GM11168 (cell line): ENCODE results near the gene ATP10D.

Experiments
- in situ Hi-C: fragments of 300-500 bp; cut with MboI; formaldehyde crosslinking; loops from one replicate; pipeline ENCODE4 v1.12.0; 2022; ENCODE audit warnings: low sequenced_read_pairs; ENCODE audit not compliant: unreplicated experiment

The ATP10D gene

DNA sequence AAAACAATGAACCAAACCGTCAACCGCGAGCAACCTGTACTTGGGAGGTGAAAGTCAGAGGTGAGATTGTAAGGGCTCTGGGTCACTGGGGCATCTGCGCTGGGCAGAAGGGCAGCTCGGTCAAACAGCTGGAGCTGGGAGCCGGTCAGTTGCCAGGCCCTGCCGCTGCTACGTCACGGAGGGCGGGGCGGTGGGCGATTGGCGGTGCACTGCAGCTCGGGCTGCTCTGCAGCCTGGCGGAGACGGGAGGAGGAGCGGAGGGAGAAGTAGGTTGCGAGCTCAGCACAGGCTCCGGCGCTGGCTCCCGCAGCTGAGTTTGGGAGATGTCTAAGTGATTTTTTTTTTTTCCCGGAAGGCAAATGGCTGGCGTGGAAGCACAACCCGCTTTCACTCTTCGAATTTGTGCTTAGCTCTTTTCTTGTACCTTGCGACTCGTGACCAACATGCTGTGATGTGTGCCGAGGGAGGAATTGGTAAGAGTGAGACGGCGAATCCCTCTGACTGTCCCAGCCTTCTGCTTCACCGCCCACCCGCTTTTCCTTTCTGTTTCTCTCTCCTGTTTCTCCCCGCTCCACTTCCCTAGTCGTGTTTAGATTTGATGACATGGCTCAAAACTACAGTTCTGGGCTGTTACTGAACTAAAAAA lies at the start of gene ATP10D:
Gene ATP10D, plus strand, starts transcription at position 229 of the 646 bp plus-strand sequence. CDS start 27,266 bp downstream, outside the sequence.
- in situ Hi-C loops, result no loop called here

DNA sequence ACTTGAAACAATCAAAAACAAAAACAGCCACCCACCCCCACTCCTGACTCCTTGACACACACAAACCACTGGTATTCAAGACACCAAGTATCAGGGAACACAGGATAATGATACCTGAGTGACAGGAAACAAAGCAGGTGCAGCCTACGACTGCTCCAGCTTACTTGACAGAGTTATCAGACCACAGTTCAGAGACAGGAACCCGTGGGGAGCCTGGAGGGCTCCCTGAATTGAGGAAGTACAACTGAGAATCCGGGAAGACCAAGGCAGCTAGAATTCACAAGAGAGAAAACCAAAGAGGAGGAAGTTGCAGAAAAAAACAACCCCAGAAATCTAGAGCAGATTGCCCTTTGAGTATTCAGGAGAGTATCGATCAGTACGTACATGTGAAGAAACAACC lies 42.1 kb upstream of the ATP10D start:
- in situ Hi-C loops, result no loop called here

DNA sequence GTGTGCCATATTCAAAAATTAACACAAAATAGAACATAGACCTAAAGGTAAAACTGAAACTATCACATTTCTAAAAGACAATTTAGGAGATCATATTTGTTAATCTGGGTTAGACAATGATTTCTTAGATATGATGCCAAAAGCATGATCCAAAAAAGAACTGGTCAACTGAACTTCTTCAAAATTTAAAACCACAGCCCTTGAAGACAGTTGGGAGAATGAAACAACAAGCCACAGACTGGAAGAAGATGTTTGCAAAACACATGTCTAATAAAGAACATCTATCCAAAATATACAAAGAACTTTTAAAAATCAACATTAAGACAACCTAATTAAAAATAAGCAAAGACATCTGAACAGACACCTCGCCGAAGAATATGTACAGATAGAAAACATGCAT lies 41.0 kb upstream of the ATP10D start:
- in situ Hi-C loops, result no loop called here

DNA sequence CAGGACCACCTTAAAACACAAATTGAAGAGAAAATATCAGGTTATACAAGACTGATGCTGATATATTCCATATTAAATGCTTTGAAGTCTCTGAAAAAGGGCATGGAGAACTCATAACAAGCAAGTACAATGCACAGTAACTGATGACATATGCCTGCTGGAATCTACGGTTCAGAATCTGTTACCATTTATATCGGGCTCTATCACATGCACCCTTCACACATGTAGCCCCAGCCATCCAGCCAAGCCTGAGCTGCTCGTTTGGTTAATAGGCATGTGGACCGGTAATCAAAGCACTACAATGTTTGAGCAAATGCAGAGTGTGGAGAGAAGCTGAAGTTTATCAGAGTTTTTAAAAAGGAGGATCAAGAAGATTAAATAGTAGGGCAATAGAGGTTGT lies 33.4 kb upstream of the ATP10D start:
- in situ Hi-C loops, result no loop called here

DNA sequence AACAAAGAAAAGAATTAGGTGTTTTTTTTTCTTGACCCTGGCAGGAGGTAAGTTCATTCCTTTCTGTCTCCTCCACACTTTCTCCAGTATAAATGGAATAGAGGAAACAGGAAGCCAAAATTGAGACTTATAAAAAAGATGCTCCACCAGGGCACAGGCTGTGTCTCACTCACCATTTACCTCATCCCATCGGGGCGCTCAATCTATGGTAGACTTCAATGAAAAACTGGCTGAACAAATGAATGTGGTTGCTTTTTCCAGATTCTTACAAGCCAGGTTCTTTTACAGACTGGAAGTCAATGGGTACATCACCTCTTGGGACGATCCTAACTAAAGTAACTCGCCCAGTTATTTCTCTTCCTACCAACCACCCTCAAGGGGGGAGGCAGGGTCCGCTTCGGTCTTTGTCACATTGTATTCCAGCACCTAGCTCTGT lies 22.3 kb upstream of the ATP10D start:
- in situ Hi-C loops, result no loop called here

DNA sequence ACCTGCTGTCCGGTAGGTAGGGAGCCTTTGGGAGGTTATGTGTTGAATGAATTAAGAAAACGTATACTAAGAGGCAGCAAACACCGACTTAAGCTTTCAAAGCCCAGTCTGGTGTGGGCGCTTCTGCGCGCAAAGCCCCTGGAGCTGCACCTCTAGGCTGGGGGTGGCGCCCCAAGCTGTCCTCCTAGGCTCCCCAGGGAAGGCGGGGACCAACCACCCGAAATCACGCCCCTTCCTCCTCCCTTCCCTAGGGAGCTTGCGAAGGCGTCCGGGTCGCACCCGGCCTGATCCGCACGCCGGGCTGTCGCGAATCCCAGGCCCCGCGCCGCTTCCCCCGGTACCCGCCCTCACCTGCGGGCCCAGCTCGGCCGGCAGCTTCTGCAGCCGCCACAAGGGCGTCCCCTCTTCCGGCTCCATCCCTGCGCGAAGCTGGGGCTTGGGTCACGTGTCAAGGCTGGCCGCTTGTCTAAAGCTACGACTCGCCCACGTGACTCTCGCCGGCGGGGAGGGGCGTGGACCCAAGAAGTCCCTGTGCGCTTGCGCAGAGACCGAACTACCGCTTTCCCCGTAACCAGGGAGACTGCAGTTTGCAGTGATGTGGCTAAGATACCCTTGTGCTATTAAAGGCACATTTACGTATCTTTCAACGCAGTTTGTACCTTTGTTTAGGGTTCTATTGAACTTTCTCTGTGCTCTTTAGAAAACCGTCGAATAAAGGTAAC lies 21.7 kb upstream of the ATP10D start, which contains the start of gene COMMD8:
Gene COMMD8, minus strand, starts transcription at position 468 of the 722 bp plus-strand sequence. Its CDS starts 51 bp downstream, at position 417.
- in situ Hi-C loops, result no loop called here

DNA sequence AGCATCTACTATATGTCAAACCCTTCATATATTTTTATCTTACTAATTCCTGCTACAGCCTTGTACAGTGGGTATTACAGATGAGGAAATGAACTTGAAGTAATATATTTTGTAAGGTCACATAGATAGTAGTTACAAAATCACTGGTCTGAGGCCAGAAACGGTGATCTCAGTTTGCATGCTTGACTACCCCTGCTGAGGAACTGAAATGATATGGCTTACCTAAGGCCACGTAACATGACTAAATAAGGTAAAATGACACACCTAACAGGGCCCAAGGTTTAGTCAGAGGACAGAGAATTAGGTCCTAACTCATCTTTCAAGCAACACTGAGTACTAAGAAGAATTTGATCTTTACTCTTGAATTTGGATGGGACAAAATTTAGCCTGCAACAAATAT lies 20.1 kb upstream of the ATP10D start:
- in situ Hi-C loops, result no loop called here

DNA sequence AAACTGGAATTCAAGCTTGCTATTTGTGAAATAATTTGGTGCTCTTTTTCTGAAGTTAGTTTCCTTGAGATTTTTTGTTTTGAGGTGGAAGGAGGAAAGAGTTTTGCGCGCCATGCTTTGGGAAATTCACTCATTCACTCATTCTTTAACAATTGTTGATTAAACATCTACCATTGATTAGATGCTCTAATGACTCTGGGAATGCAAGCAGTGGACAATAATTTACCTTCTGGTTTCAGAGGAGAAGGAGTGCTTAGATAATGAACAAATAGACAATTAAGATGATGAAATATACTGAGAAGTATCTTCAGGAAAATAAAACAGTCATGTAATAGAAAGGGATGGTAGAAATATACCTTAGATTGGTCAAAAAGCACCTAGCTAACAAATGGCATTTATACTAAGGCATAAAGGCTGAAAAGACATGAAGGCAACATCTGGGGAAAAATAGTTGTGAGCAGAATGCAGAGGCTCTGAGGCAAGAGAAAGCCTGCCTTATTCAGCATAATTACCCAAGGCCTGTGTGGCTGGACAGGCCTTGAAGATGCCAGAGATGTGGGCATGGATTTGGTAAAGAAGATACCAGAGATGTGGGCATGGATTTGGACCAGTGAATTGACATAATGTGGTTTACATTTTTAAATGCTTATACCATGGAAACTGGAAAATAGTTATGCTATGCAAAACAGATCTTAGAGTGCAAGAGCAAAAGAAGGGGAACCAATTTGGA lies 18.9 kb upstream of the ATP10D start:
- in situ Hi-C loops, result no loop called here

DNA sequence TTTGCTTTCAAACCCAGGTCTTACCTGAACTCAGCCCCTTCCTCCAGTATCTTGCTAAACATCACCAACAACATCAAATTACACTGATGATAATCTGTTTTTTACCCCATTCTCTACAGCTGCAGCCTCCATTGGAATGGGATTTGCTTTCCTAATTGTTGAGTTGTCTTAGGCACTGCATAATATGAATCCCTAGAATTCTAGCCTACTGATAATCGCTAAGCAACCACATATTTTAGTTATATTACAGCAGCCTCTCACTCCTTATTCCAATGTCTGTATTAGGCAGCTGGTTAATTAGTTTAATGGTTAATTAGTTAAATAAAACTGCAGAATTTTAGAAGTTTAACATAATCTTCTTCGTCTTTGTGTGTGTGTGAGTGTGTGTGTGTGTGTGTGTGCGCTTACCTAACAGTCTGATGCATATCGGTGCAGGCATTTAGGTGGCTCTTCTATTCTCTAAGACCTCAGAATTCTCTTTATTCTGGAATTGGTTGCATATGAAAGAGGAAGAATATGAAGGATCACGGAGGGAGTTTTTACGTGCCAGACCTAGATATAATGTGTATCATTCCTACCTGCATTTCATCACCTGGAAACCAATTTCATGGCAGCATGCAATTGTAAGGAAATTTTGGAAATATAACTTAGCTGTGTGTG lies 16.2 kb upstream of the ATP10D start:
- in situ Hi-C loops, result no loop called here

DNA sequence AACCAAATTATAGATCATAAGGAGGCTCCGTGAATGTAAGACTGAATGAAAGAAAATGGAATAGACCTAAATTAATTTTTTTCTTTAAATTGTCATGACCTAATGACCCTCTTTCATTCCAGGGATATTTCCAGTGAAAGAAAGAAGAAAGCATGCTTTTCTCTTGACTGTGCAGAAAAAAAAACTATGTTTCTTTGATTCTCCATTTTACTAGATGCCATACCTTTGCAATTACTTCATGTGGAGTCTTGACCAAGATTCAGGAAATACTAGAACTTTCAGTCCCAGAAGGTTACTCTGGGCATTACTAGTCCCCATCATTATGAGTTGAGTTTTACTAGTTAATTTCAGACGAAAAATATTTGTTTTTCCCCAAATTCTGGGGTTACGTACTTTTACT lies 15.1 kb upstream of the ATP10D start:
- in situ Hi-C loops, result no loop called here

DNA sequence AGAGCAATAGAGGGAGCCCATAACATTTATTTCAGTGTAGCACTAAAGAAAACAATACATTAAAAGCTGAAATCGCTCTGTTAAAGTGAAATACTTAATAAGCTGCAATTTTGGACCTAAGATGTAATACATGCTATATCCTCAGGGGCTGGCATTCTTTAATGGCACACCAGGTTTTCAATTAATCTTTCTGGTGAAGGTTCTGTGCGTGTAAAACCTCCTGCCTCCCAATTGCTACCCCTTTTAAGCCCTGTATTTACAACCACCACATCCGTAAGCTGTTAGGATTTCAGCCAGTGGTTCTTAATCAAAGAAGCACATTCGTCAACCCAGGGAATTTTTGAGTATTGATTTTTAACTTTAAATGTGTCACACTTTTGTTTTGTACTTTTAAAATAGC lies 14.0 kb upstream of the ATP10D start:
- in situ Hi-C loops, result no loop called here

DNA sequence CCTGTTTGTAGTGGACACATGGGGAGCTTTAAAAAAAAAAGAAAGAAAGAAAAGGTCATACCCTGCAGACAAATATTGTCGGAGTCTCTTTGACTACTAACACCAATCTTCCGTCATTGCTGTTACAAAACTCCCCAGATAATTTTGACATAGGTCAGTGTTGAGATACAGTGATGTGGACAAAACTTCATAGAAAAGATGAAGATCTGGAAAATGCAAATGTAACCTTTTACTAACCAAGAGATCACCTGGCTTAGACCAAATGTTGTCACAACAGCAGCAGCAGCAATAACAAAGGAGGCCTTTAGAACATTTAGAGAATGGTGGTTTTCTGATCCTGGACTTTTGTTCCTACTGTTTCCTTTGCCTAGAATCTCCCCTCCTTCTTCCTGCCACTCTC lies 13.5 kb upstream of the ATP10D start:
- in situ Hi-C loops, result no loop called here

DNA sequence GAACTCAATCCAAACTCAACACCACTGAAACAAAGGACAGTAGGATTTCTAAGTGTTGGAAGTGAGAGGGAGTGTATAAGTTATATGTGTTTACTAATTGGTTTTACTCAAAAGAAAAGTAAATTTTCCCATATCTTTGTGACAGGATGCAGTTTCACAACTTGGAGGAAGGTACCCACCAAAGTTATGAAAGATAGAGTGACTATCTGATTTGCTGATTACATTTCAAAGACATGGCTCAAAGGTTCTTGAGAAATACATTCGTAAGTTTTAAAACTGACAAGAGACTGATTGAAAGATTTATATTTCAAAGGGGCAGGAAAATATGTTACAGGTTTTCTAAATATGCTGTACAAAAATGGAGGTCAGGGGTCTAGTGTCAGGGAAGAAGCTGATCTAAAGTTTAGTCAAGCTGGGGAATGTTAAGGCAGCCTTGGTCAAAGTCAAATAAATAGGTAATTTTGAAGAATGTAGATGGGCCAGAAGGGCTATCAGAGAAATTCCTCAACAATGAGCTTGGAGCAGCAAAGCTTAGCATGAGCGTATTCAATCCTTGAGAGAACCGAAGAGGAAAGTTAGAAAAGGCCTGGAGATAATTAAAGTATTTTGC lies 11.8 kb upstream of the ATP10D start:
- in situ Hi-C loops, result no loop called here

DNA sequence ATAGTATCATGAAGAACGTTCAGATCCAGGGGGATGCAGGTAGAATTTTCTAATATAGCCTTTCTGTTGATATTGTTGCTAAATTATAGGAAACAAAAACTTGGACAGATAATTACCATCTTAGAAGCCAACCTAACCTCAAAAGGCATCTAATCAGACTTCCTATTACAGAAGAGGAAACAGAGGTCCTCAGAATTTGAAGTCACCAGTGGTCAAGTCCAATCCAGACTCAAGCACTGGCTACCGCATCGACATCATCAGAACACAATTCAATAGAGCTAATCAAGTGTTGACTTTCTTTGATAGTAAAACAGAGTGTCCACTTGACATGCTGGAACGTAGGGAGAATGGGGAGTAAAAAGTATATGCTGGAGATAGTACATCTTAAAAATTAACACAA lies 10.3 kb upstream of the ATP10D start:
- in situ Hi-C loops, result no loop called here

DNA sequence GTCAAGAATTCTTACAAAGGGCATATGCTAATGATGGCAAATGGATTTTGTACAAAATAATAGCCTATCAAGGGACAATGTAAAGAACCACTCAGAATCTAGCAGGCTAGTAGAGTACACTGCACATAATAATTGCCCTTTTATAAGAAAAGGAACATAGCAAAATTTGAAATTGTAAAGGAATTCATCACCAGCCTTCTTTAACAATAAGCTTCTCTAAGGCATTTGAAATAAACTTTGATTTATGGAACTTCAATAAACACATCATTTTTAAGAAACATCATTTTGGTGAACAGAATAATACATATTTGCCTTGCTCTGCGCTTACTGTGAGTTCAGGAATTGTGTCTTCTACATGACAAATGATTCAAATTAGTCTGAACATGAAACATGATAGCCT lies 9.7 kb upstream of the ATP10D start:
- in situ Hi-C loops, result no loop called here

DNA sequence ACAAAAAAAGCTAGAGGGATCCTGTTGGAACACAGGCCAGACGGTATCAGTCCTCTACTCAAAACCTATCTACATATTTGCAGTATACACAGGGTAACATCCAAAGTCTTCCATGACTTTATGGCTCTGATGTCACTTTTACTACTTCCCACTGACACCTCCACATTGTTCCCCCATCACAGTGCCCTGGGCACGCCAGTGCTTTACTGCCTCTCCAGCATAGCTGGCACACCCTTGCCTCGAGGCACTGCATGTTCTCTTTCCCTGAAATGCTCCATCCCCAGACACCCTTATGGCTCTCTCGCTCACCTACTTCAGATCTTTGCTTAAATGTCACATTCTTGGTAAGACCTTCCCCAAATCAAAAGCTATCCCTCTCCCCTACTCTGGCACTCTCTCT lies 6.3 kb upstream of the ATP10D start:
- in situ Hi-C loops, result no loop called here

DNA sequence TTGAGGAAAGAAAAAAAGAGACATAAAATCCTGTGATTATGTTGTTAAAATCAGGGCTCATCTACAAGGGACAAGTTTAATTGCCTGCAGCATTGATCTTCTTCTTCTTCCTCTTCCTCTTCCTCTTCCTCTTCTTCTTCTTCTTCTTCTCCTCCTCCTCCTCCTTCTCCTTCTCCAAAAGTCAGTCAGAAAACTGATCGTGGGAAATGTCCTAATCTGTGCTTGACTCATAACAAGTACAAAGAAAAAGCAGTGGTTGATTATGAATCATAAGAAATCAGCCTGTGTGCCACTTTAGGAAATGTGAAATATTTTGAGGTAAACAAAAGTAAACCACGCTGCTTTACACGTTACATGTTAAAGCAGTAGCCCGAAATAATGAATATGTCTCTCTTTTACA lies 2.7 kb upstream of the ATP10D start:
- in situ Hi-C loops, result no loop called here

DNA sequence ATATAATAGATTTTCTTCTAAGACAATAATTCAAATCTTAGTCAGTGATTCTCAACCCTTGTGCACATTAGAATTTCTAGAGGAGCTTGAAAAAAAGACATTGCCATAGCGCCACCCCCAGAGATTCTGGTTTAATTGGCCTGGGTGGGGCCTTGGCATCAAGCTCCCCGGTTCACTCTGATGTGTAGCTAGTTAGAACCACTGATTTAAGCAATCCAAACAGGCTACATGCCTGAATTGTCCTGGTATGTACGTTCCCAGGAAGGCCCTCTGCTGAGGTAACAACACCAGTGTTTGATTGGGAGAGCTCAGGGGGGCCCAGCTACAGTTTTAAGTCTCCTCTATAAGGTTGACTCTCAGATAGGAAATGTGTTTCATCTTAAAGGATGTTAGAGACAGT lies 1.3 kb upstream of the ATP10D start:
- in situ Hi-C loops, result no loop called here

DNA sequence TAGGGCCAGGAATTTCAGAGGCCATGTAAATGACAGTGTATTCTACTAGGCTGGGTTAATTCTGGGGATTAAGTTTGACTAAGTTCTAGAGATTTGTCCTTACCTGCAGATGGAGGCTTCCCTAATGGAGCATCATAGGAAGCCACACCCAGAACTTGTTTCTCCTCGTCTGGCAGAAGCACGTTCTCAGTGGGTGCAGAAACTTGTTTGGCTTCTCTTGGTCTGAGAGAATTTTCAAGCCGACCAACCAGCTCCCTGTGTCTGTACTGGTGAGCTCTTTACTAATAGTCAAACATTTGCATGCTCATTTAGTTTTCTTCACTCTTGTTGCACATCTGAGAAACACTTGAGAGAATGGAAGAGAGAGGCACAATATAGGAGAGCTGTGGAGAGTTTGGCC lies 907 bp upstream of the ATP10D start:
- in situ Hi-C loops, result no loop called here

DNA sequence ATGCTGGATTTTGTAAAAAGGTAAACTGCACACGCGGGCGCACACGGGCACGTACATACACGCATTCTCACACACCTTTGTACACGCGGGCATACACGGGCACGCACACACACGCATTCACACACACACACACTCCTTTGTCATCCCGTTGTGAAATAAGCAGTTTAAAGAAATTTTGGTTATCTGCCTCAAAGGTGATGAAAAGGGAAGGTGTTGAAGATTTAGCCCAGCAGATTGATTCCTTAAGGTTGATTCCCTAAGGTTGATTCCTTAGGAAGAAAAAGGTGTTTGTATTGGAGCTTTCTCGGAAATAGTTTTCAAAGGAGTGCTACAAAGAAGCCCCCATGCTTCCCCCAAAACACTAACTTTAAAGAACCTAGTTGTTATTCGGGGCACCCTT lies 693 bp downstream of the ATP10D start:
- in situ Hi-C loops, result no loop called here
